Measurements from ENCODE around the gene HINT2. TPM values are rescaled to one million over a fixed set of nuclear protein-coding genes. Genes with fewer than 3 reads are reported as not detected.

Gene HINT2
- total and polyA plus RNA-seq, 2 donors (not counting 1 experiment from before 2014, with no cell fraction given) = 31.9 to 33.6 TPM

GRCh38 chr9:35783418-35783817 lies 31.4 kb downstream of the HINT2 start:
- POLR2A ChIA-PET = no interaction called here
- H3K9ac ChIP-seq (ENCODE audit: low read length) = no peak overlapping the region
- no peak for ATAC-seq (ENCODE audit: low read depth)

GRCh38 chr9:35781066-35781465 lies 33.8 kb downstream of the HINT2 start:
- peaks cover 2 to 3% of the 10 kb centered on the region in 2 donors for H3K4me1 ChIP-seq (ENCODE audit: control insufficient read depth in 2 of 2, insufficient read depth in 2 of 2, low read length in 2 of 2)
- H3K36me3 ChIP-seq (replicated peaks in 1 of 2; ENCODE audit: control extremely low read depth in 1 of 2, control insufficient read depth in 1 of 2, extremely low read depth in 1 of 2, insufficient read depth in 2 of 2, low read length in 1 of 2) = peaks cover 0 to 6% of the 10 kb centered on the region in 2 experiments
- Mint-ChIP-seq H3K4me3 (no peak overlapping the region), H3K9me3 (ENCODE audit: insufficient read depth) (no peaks in the 10 kb centered on the region), H3K27me3 (no peaks in the 10 kb centered on the region), H3K4me1 (peaks cover 2% of the 10 kb centered on the region), H3K27ac (no peak overlapping the region)
- no peak overlapping the region for H3K27ac ChIP-seq (ENCODE audit: low read length in 2 of 2)
- H3K9me3 ChIP-seq (ENCODE audit: control extremely low read depth in 1 of 3, control insufficient read depth in 2 of 3, insufficient read depth in 1 of 3, low read length in 2 of 3) = no peaks in the 10 kb centered on the region
- WGBS (ENCODE audit: insufficient coverage) = no CpG with 5 or more reads among the region's 2 CpGs
- POLR2A ChIA-PET = interaction anchor here (0.7 kb wide), 1 partner anchor 25 kb away, joined by 9 read pairs; no protein-coding TSS in a partner anchor
- H3K27me3 ChIP-seq (replicated peaks in 1 of 4; ENCODE audit: control extremely low read depth in 1 of 4, control insufficient read depth in 3 of 4, insufficient read depth in 4 of 4, low read length in 3 of 4) = no peaks in the 10 kb centered on the region
- H3K4me2 ChIP-seq (replicated peaks; ENCODE audit: low read depth, low read length, poor library complexity, severe bottlenecking) = no peak overlapping the region
- peaks cover 8% of the 10 kb centered on the region for H3K79me2 ChIP-seq (ENCODE audit: control insufficient read depth, insufficient read depth, low read length)
- no peak overlapping the region for H3K4me3 ChIP-seq (ENCODE audit: control extremely low read depth in 1 of 5, extremely low read depth in 1 of 5, insufficient read depth in 1 of 5, low read depth in 2 of 5, low read length in 4 of 5)
- DNase-seq (no peak), ATAC-seq (ENCODE audit: low read depth) (no peak)
- CTCF ChIA-PET = interaction anchor here (1.0 to 1.6 kb wide), 3 partner anchors 9 to 45 kb away, joined by 3 to 4 read pairs (median 4); no protein-coding TSS in a partner anchor
- H2AFZ ChIP-seq (ENCODE audit: insufficient read depth, low read depth, low read length, poor library complexity, severe bottlenecking) = no peak overlapping the region
- TF ChIP-seq CTCF (IDR thresholded peaks at IDR 0.05) = no peak
- no peak for TF ChIP-seq EZH2 (IDR thresholded peaks at IDR 0.05; ENCODE audit: borderline replicate concordance, insufficient read depth, low read depth, low read length, poor library complexity, severe bottlenecking)
- H3K9ac ChIP-seq (ENCODE audit: low read length) = no peak overlapping the region
- no peaks in the 10 kb centered on the region for H4K20me1 ChIP-seq (ENCODE audit: control insufficient read depth, insufficient read depth, low read length, poor library complexity, severe bottlenecking)
- intact Hi-C loops (cut with micrococcal nuclease) = no loop called here

More at GRCh38 chr9:35783418-35783817, 31.4 kb downstream of the HINT2 start:
- Mint-ChIP-seq H3K4me3 (no peak overlapping the region), H3K27ac (no peak overlapping the region), H3K27me3 (no peaks in the 10 kb centered on the region), H3K9me3 (ENCODE audit: insufficient read depth) (no peaks in the 10 kb centered on the region), H3K4me1 (no peaks in the 10 kb centered on the region)
- H3K36me3 ChIP-seq (replicated peaks in 1 of 2; ENCODE audit: control extremely low read depth in 1 of 2, control insufficient read depth in 1 of 2, extremely low read depth in 1 of 2, insufficient read depth in 2 of 2, low read length in 1 of 2) = peaks cover 0 to 10% of the 10 kb centered on the region in 2 experiments
- no peak for DNase-seq
- no peaks in the 10 kb centered on the region for H4K20me1 ChIP-seq (ENCODE audit: control insufficient read depth, insufficient read depth, low read length, poor library complexity, severe bottlenecking)
- CTCF ChIA-PET = interaction anchor here (1.5 to 2.0 kb wide), 2 partner anchors 23 to 27 kb away, joined by 5 to 7 read pairs; no protein-coding TSS in a partner anchor
- no peaks in the 10 kb centered on the region for H3K27me3 ChIP-seq (replicated peaks in 1 of 4; ENCODE audit: control extremely low read depth in 1 of 4, control insufficient read depth in 3 of 4, insufficient read depth in 4 of 4, low read length in 3 of 4)
- H3K4me2 ChIP-seq (replicated peaks; ENCODE audit: low read depth, low read length, poor library complexity, severe bottlenecking) = no peak overlapping the region
- intact Hi-C loops (cut with micrococcal nuclease) = no loop called here
- H3K4me3 ChIP-seq (ENCODE audit: control extremely low read depth in 1 of 5, extremely low read depth in 1 of 5, insufficient read depth in 1 of 5, low read depth in 2 of 5, low read length in 4 of 5) = no peak overlapping the region
- no peak overlapping the region for H2AFZ ChIP-seq (ENCODE audit: insufficient read depth, low read depth, low read length, poor library complexity, severe bottlenecking)
- no peaks in the 10 kb centered on the region for H3K4me1 ChIP-seq (ENCODE audit: control insufficient read depth in 2 of 2, insufficient read depth in 2 of 2, low read length in 2 of 2)
- no peak overlapping the region for H3K27ac ChIP-seq (ENCODE audit: low read length in 2 of 2)
- H3K9me3 ChIP-seq (ENCODE audit: control extremely low read depth in 1 of 3, control insufficient read depth in 2 of 3, insufficient read depth in 1 of 3, low read length in 2 of 3) = no peaks in the 10 kb centered on the region
- TF ChIP-seq CTCF (IDR thresholded peaks at IDR 0.05) = no peak
- TF ChIP-seq EZH2 (IDR thresholded peaks at IDR 0.05; ENCODE audit: borderline replicate concordance, insufficient read depth, low read depth, low read length, poor library complexity, severe bottlenecking) = no peak
- H3K79me2 ChIP-seq (ENCODE audit: control insufficient read depth, insufficient read depth, low read length) = peaks cover 8% of the 10 kb centered on the region

Measured in B cell (primary cell).